Measurements from ENCODE around the gene BBS2. TPM values are rescaled to one million over a fixed set of nuclear protein-coding genes. Genes with fewer than 3 reads are reported as not detected.
"Not testable (repeated sequence)": the region's sequence is repeated elsewhere in the genome, so short reads cannot be mapped to it uniquely, and the experiment has no call there.

Gene BBS2
- total RNA-seq, 1 experiment from 2014 or later = 36.4 TPM

GRCh38 chr16:56491657-56492261, 28.1 kb downstream of the BBS2 start:
- no peaks in the 10 kb centered on the region for H3K9me3 Mint-ChIP-seq (ENCODE audit: low read depth, unreplicated experiment)
- TF ChIP-seq CTCF (IDR thresholded peaks at IDR 0.05; ENCODE audit: unreplicated experiment) = no peak
- no peaks in the 10 kb centered on the region for H3K36me3 Mint-ChIP-seq (ENCODE audit: insufficient read depth, unreplicated experiment)
- H3K4me3 Mint-ChIP-seq (ENCODE audit: low read depth, unreplicated experiment) = no peak overlapping the region
- intact Hi-C loops (cut with micrococcal nuclease; ENCODE audit: unreplicated experiment) = no loop called here
- H3K4me1 Mint-ChIP-seq (ENCODE audit: low read depth, unreplicated experiment) = no peaks in the 10 kb centered on the region
- H3K27ac Mint-ChIP-seq (ENCODE audit: unreplicated experiment) = no peak overlapping the region
- CTCF ChIA-PET = interaction anchor here (0.6 to 0.7 kb wide), 3 partner anchors 17 to 1327 kb away, joined by 3 to 4 read pairs (median 3); no protein-coding TSS in a partner anchor
- no peak for DNase-seq
- H3K27me3 Mint-ChIP-seq (ENCODE audit: unreplicated experiment) = no peaks in the 10 kb centered on the region
- no TSS peak for BruUV-seq (replicated peaks)

- H3K27me3 Mint-ChIP-seq (ENCODE audit: unreplicated experiment); H3K36me3 Mint-ChIP-seq (ENCODE audit: insufficient read depth, unreplicated experiment); H3K4me1 Mint-ChIP-seq (ENCODE audit: low read depth, unreplicated experiment); H3K27ac Mint-ChIP-seq (ENCODE audit: unreplicated experiment); intact Hi-C loops (cut with micrococcal nuclease; ENCODE audit: unreplicated experiment); H3K4me3 Mint-ChIP-seq (ENCODE audit: low read depth, unreplicated experiment); H3K9me3 Mint-ChIP-seq (ENCODE audit: low read depth, unreplicated experiment); CTCF ChIA-PET; DNase-seq; BruUV-seq (replicated peaks): not testable (repeated sequence)
These were observed 31.0 kb downstream of the BBS2 start for GRCh38 chr16:56488868-56489267.

GRCh38 chr16:56488035-56488434, 31.8 kb downstream of the BBS2 start:
- intact Hi-C loops (cut with micrococcal nuclease; ENCODE audit: unreplicated experiment) = no loop called here
- CTCF ChIA-PET = no interaction called here
- no TSS peak for BruUV-seq (replicated peaks)
- Mint-ChIP-seq H3K4me1 (ENCODE audit: low read depth, unreplicated experiment) (no peaks in the 10 kb centered on the region), H3K4me3 (ENCODE audit: low read depth, unreplicated experiment) (no peak overlapping the region), H3K9me3 (ENCODE audit: low read depth, unreplicated experiment) (no peaks in the 10 kb centered on the region), H3K36me3 (ENCODE audit: insufficient read depth, unreplicated experiment) (no peaks in the 10 kb centered on the region), H3K27ac (ENCODE audit: unreplicated experiment) (no peak overlapping the region), H3K27me3 (ENCODE audit: unreplicated experiment) (no peaks in the 10 kb centered on the region)
- TF ChIP-seq CTCF (IDR thresholded peaks at IDR 0.05; ENCODE audit: unreplicated experiment) = no peak
- no peak for DNase-seq

- H3K4me3 Mint-ChIP-seq (ENCODE audit: low read depth, unreplicated experiment) = no peak overlapping the region
- CTCF ChIA-PET = no interaction called here
- no peak for DNase-seq
- intact Hi-C loops (cut with micrococcal nuclease; ENCODE audit: unreplicated experiment) = no loop called here
- H3K4me1 Mint-ChIP-seq (ENCODE audit: low read depth, unreplicated experiment) = no peaks in the 10 kb centered on the region
- no peaks in the 10 kb centered on the region for H3K27me3 Mint-ChIP-seq (ENCODE audit: unreplicated experiment)
- BruUV-seq (replicated peaks) = no TSS peak
- H3K9me3 Mint-ChIP-seq (ENCODE audit: low read depth, unreplicated experiment) = no peaks in the 10 kb centered on the region
- peaks cover 17% of the 10 kb centered on the region for H3K36me3 Mint-ChIP-seq (ENCODE audit: insufficient read depth, unreplicated experiment)
- no peak overlapping the region for H3K27ac Mint-ChIP-seq (ENCODE audit: unreplicated experiment)
- no peak for TF ChIP-seq CTCF (IDR thresholded peaks at IDR 0.05; ENCODE audit: unreplicated experiment)
These were observed 36.4 kb downstream of the BBS2 start for GRCh38 chr16:56483394-56483793.

GRCh38 chr16:56482683-56483236, 37.1 kb downstream of the BBS2 start:
- no peaks in the 10 kb centered on the region for H3K9me3 Mint-ChIP-seq (ENCODE audit: low read depth, unreplicated experiment)
- CTCF ChIA-PET = no interaction called here
- H3K36me3 Mint-ChIP-seq (ENCODE audit: insufficient read depth, unreplicated experiment) = peaks cover 17% of the 10 kb centered on the region
- intact Hi-C loops (cut with micrococcal nuclease; ENCODE audit: unreplicated experiment) = no loop called here
- no peaks in the 10 kb centered on the region for H3K27me3 Mint-ChIP-seq (ENCODE audit: unreplicated experiment)
- no peak overlapping the region for H3K27ac Mint-ChIP-seq (ENCODE audit: unreplicated experiment)
- no peaks in the 10 kb centered on the region for H3K4me1 Mint-ChIP-seq (ENCODE audit: low read depth, unreplicated experiment)
- no peak for TF ChIP-seq CTCF (IDR thresholded peaks at IDR 0.05; ENCODE audit: unreplicated experiment)
- DNase-seq = no peak
- no TSS peak for BruUV-seq (replicated peaks)
- H3K4me3 Mint-ChIP-seq (ENCODE audit: low read depth, unreplicated experiment) = no peak overlapping the region
